H4 (cell line): ENCODE results near the gene MAP4K2. TPM values are rescaled to one million over a fixed set of nuclear protein-coding genes. Genes with fewer than 3 reads are reported as not detected.
A peak's percentile ranks its signal among the peaks of the same experiment; 100 is the strongest.
"Not testable (repeated sequence)": the region's sequence is repeated elsewhere in the genome, so short reads cannot be mapped to it uniquely, and the experiment has no call there.

ENCODE experiments used
- DNase-seq: peaks from one replicate; pipeline ENCODE4 v3.0.0-alpha.2; 2015; ENCODE audit warnings: low spot score
- total RNA-seq: library from RNA; depleted of rRNA; stranded (reverse); fragments of >200 nt; shearing (Covaris generic); gene quantifications from 2 replicates; pipeline ENCODE4 v1.2.3, GENCODE V29; 2014

The MAP4K2 gene
- total RNA-seq, 1 experiment from 2014 or later: 18.0 TPM

- no peak for DNase-seq
Observed at GRCh38 chr11:64838600-64839334, 35.8 kb upstream of the MAP4K2 start.

DNA sequence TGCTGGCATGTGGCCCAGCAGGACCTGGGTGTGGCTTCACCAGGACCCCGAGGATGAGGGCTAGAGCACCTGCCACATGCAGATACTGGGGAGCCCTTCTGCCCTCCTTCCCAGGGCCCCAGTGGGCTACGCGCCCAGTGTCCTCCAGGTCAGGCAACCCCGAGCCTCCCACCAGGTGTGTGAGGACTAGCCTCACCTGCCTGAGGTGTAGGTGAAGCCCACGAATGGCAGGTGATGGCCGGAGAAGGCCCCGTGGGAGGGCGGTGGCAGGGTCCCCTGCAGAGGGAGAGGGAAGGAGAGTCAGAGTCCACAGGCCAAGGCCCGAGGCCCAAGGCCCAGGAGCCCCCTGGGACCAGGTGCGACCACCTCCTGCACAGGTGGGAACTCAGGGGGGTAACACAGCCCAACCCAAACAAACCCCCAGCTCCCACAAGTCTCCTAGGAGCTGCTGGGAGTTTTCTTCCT, 34.9 kb upstream of the MAP4K2 start:
- DNase-seq: no peak

- no peak for DNase-seq
Observed at GRCh38 chr11:64836448-64837072, 33.5 kb upstream of the MAP4K2 start.

DNA sequence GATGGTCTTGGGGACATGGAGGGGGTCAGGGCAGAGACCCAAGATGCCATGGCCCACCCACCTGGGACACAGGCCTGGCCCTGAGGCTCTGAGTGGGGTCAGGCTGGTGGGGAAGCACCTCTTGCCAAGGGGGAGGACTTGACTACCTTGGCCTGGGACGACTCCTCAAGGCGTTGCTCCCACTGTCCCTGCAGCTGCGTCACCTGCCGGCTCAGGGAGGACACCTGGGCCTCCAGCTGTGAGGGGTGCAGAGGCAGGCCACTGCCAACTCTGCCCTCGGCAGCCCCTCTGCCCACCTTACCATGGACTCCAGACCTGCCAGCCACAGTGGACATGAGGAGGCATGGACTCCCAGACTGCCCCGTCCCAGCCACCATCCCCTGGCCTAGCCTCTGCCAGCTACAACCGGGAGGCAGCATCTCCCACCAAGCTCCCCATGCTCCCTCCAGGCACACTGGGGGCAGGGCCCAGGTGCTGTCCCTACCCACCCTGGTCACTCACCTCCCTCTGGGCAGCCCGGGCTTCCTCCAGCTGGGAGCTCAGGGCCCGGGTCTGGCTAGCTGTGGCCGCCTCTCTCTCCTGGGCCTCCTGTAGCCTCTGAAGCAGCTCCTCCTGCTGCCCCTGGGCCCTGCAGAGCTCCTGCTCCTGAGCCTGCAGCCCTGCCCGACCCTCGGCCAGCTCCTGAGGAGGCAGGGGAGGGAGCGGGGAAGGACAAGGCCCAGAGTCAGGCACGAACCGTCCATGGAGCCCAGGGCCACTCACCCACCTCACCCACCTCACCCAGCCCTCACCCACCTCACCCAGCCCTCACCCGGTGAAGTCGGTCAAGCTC, 32.8 kb upstream of the MAP4K2 start:
- DNase-seq: no peak

- peak; percentile 80 for DNase-seq
Observed at GRCh38 chr11:64834723-64835615, 32.0 kb upstream of the MAP4K2 start.

GRCh38 chr11:64834031-64834722, 31.2 kb upstream of the MAP4K2 start:
- no peak for DNase-seq

DNA sequence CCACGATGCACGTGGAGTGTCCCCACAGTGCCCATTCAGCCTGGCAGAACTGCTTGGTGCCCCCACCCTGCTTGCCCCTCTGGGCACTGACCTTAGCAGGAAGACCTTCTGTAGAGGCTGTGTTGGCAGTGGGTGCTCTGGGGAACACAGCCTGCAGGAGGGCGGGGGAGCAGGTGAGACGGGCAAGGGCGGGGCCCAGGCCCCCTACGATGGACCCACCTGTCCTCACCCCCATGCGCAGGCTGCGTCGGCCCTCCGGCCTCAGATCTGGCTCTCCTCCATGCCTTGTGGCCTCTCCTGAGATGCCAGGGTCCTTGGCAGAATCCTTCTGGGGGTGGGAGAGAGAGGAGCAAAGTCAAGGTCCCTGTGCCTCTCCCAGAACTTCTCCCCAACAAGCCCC, 30.5 kb upstream of the MAP4K2 start:
- DNase-seq: no peak

- no peak for DNase-seq
Observed at GRCh38 chr11:64833198-64833502, 30.1 kb upstream of the MAP4K2 start.

- DNase-seq: no peak
Observed at GRCh38 chr11:64832467-64833197, 29.6 kb upstream of the MAP4K2 start.

GRCh38 chr11:64831411-64831891, 28.4 kb upstream of the MAP4K2 start:
- DNase-seq: no peak

DNA sequence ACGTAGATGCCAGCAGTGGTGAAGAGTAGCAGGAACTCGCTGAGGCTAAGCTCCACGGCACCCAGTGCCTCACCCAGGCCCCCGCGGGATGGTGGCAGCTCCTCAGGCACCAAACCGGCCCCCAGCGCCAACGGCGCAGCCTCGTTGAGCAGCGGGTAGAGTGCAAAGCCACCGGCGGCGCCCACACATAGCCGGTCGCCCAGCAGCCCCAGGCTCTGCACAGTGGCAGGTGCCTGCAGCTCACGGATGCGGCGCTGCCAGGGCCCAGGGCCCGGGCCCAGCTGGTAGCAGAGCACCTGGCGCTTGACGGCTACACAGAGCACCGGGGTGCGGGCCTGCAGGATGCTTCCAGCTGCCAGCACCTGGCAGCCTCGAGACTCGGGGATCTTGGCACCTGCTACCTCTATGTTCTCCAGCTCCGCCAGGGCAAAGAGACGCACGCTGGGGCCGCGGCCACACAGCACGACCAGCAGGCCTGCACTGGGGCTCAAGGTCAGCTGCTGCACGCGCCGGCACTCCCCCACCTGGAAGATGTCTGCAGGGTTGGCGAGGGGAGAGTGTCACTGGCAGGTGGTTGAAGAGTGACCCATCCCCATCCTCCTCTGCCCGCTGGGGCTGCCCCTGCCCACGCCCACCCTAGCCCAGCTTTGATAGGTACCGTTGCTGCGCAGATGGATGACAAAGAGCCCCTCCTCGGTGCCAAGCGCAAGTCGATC, 26.7 kb upstream of the MAP4K2 start:
- no peak for DNase-seq

DNA sequence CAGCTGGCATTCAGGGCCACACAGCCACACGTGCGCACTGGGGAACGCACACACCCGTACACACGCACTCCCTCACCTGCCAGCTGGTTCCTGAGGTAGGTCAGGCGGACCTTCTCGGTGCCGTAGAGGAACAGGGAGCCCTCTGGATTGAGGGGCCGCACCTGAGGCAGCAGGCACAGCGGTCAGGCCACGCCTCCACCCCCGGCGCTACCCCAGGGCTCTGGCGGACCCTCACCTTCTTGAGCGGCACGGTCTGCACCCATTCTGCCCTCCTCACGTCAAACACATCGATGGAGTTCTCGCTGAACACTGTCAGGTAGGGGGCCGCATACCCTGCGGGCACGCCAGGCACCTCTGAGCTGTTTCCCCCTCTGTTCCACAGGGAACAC, 24.4 kb upstream of the MAP4K2 start:
- no peak for DNase-seq

- DNase-seq: no peak
Observed at GRCh38 chr11:64826578-64827450, 23.8 kb upstream of the MAP4K2 start.

DNA sequence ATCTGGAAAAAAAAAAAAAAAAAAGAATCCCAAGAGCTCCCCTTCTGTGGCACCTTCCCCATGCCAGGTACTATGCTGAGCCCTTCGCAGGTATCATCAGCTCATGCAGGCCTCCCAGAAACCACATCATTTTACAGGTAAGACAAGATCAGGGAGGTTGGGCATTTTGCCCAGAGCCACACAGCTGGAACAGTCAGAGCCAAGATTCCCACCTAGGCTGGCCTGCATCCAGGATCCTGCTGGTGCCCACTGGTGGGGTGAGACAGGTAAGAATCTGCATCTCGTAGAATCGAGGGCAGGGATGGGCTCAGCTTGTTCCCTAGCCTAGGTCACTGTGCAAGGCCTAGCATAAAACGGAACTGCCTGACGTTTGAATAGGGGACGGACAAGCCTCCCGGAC, 23.0 kb upstream of the MAP4K2 start:
- no peak for DNase-seq

- no peak for DNase-seq
Observed at GRCh38 chr11:64823568-64824119, 20.6 kb upstream of the MAP4K2 start.

DNA sequence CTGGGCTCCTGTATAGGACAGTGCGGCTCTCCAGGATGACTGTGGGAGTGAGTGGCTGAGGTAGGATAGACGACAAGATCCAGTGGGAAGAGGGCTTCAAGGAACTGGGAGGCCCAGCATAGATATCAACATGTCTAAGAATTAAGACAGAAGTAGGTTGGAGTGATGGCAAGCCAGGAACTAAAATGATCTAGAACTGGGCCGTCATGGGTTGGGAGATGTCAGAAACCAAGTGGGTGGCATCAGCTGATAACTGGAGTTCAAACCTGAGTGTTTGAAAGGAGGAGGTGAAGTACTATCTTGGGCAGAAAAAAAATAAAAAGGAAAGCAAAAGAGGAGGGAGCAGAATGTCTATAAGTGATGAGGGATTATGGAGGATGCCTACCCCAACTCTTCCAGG, 14.5 kb upstream of the MAP4K2 start:
- DNase-seq: no peak

- DNase-seq: not testable (repeated sequence)
Observed at GRCh38 chr11:64815433-64815832, 12.4 kb upstream of the MAP4K2 start.

DNA sequence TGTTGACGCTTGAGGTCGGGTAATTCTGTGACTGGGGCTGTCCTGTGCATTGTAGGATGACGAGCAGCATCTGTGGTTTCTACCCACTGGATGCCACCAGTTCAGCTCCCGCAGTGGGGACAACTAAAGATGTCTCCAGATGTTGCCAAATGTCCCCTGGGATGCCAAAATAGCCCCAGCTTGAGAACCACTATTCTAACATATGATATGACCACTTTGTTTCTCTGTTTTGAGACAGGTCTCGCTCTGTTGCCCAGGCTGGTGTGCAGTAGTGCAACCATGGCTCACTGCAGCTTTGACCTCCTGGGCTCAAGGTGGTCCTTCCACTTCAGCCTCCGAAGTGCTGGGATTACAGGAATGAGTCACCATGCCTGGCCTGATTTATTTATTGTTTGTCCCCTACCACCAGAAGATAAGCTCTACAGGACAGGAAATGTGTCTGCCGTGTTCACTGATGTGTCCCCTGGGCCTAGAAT, 11.7 kb upstream of the MAP4K2 start:
- no peak for DNase-seq
